H1 (cell line): ENCODE results near the gene FIGNL1. TPM values are rescaled to one million over a fixed set of nuclear protein-coding genes. Genes with fewer than 3 reads are reported as not detected.

ENCODE experiments used
- CTCF ChIA-PET: fragments of 300-600 bp; sonication (Branson Sonifier 250); formaldehyde crosslinking; loops from one replicate; lab custom pipeline; 2021; ENCODE audit not compliant: partially characterized antibody; lab: Charles Lee
- POLR2A ChIA-PET: fragments of 300-600 bp; sonication (Branson Sonifier 250); formaldehyde crosslinking; loops from one replicate; lab custom pipeline; 2021; ENCODE audit warnings: inconsistent platforms; ENCODE audit not compliant: partially characterized antibody; lab: Charles Lee
- DNase-seq, 2 experiments: peaks; one replicate each; pipeline versions ENCODE4 v3.0.0 to v3.0.0-alpha.2; 2010 to 2022; ENCODE audit warnings: low spot score in 2 of 2, low read depth in 1 of 2, mixed read lengths in 1 of 2
- FAIRE-seq: peaks from 2 replicates; lab custom pipeline; 2011; peaks lifted over from hg19 to GRCh38; lab: Jason Lieb, UNC
- H2AFZ ChIP-seq: 2 replicates; pipeline ENCODE4 v1.8.1; 2012; ENCODE audit warnings: low read length, inconsistent platforms
- H2AK5ac ChIP-seq: 2 replicates; pipeline ENCODE4 v1.6.1; 2013; ENCODE audit warnings: low read depth, low read length
- H2BK120ac ChIP-seq: replicated peaks from 2 replicates; pipeline ENCODE3; 2013; ENCODE audit warnings: low read depth, low read length, inconsistent platforms
- H2BK12ac ChIP-seq: 2 replicates; pipeline ENCODE4 v1.6.1; 2013; ENCODE audit warnings: low read depth, low read length
- H2BK15ac ChIP-seq: 2 replicates; pipeline ENCODE4 v1.6.1; 2013; ENCODE audit warnings: low read length
- H2BK20ac ChIP-seq: 2 replicates; pipeline ENCODE4 v1.6.1; 2013; ENCODE audit warnings: low read length
- H2BK5ac ChIP-seq: 2 replicates; pipeline ENCODE4 v1.6.1; 2013; ENCODE audit warnings: low read depth, low read length
- H3K14ac ChIP-seq: 2 replicates; pipeline ENCODE4 v1.6.1; 2013; ENCODE audit warnings: inconsistent platforms; ENCODE audit not compliant: insufficient read length
- H3K18ac ChIP-seq: 2 replicates; pipeline ENCODE4 v1.6.1; 2013; ENCODE audit warnings: low read length; ENCODE audit errors: extremely low read depth
- H3K23ac ChIP-seq: 2 replicates; pipeline ENCODE4 v1.6.1; 2013; ENCODE audit warnings: inconsistent platforms; ENCODE audit not compliant: insufficient read length
- H3K23me2 ChIP-seq: 2 replicates; pipeline ENCODE4 v1.6.1; 2013; ENCODE audit warnings: low read depth, low read length
- H3K27ac ChIP-seq: 2 replicates; pipeline ENCODE4 v1.6.1; 2011; ENCODE audit warnings: low read depth, low read length, inconsistent platforms
- H3K27me3 ChIP-seq, 4 experiments: replicated peaks in 1 of 4; 1 replicate in 1 of 4; 2 replicates in 3 of 4; pipeline versions ENCODE4 v1.6.1 to v1.8.1; 2011 to 2013; ENCODE audit warnings: low read length in 3 of 4, mild to moderate bottlenecking in 3 of 4, inconsistent platforms in 2 of 4, mixed read lengths in 2 of 4, moderate library complexity in 1 of 4; ENCODE audit not compliant: control insufficient read depth in 3 of 4, insufficient read depth in 3 of 4; ENCODE audit errors: extremely low read depth in 1 of 4
- H3K36me3 ChIP-seq, 4 experiments: 2 replicates each; pipeline versions ENCODE4 v1.6.1 to v1.8.1; 2011 to 2013; ENCODE audit warnings: mild to moderate bottlenecking in 4 of 4, low read length in 3 of 4, moderate library complexity in 2 of 4, control low read depth in 1 of 4, inconsistent platforms in 1 of 4; ENCODE audit not compliant: insufficient read depth in 4 of 4, control insufficient read depth in 2 of 4
- H3K4ac ChIP-seq: replicated peaks from 2 replicates; pipeline ENCODE3; 2013; ENCODE audit warnings: low read length, low read depth, mixed read lengths, inconsistent platforms; ENCODE audit not compliant: insufficient read length
- H3K4me1 ChIP-seq, 4 experiments: replicated peaks in 1 of 4; 1 replicate in 1 of 4; 2 replicates in 3 of 4; pipeline versions ENCODE4 v1.6.1 to v1.8.1; 2011 to 2013; ENCODE audit warnings: low read length in 3 of 4, inconsistent platforms in 2 of 4, mixed read lengths in 1 of 4; ENCODE audit not compliant: insufficient read depth in 4 of 4, control insufficient read depth in 3 of 4
- H3K4me2 ChIP-seq, 2 experiments: 2 replicates each; pipeline versions ENCODE4 v1.6.1 to v1.8.1; 2011 to 2013; ENCODE audit warnings: low read depth in 2 of 2, low read length in 2 of 2, control low read depth in 1 of 2, inconsistent platforms in 1 of 2, mild to moderate bottlenecking in 1 of 2; ENCODE audit not compliant: insufficient read depth in 1 of 2
- H3K4me3 ChIP-seq, 4 experiments: fragments of 200-600, 300-600 bp in 1 of 4; sonication (generic), shearing (Covaris generic), sonication (Bioruptor Twin) in 1 of 4; 2 replicates each; pipeline versions ENCODE4 v1.5.1 to v1.8.1; 2011 to 2016; ENCODE audit warnings: low read length in 4 of 4, low read depth in 3 of 4, control low read depth in 2 of 4, inconsistent platforms in 2 of 4, mild to moderate bottlenecking in 2 of 4, mixed read lengths in 1 of 4, moderate library complexity in 1 of 4; ENCODE audit not compliant: insufficient read depth in 2 of 4; ENCODE audit errors: extremely low read depth in 1 of 4
- H3K56ac ChIP-seq: replicated peaks from 2 replicates; pipeline ENCODE3; 2013; ENCODE audit warnings: low read depth, mild to moderate bottlenecking, mixed read lengths, low read length, inconsistent platforms; ENCODE audit not compliant: insufficient read length
- H3K79me1 ChIP-seq: 2 replicates; pipeline ENCODE4 v1.6.1; 2013; ENCODE audit warnings: low read depth, low read length, control low read depth
- H3K79me2 ChIP-seq, 2 experiments: 2 replicates each; pipeline versions ENCODE4 v1.6.1 to v1.8.1; 2012 to 2013; ENCODE audit warnings: low read length in 2 of 2, mild to moderate bottlenecking in 2 of 2, inconsistent platforms in 1 of 2; ENCODE audit not compliant: insufficient read depth in 2 of 2, control insufficient read depth in 1 of 2
- H3K9ac ChIP-seq, 4 experiments: replicated peaks in 1 of 4; 1 replicate in 1 of 4; 2 replicates in 3 of 4; pipeline versions ENCODE4 v1.6.1 to v1.8.1; 2011 to 2013; ENCODE audit warnings: low read depth in 3 of 4, low read length in 3 of 4, control low read depth in 2 of 4, mild to moderate bottlenecking in 2 of 4, moderate library complexity in 2 of 4, inconsistent platforms in 1 of 4; ENCODE audit errors: extremely low read depth in 1 of 4
- H3K9me3 ChIP-seq, 2 experiments: 2 replicates each; pipeline versions ENCODE4 v1.6.1 to v1.8.1; 2012 to 2013; ENCODE audit warnings: mild to moderate bottlenecking in 2 of 2, moderate library complexity in 2 of 2, control low read depth in 1 of 2, inconsistent platforms in 1 of 2, low read depth in 1 of 2, low read length in 1 of 2, mixed read lengths in 1 of 2; ENCODE audit not compliant: insufficient read depth in 2 of 2
- H4K20me1 ChIP-seq, 2 experiments: replicated peaks in 1 of 2; 2 replicates each; pipeline versions ENCODE3 to v1.8.1; 2011 to 2013; ENCODE audit warnings: inconsistent platforms in 2 of 2, low read length in 2 of 2, mild to moderate bottlenecking in 1 of 2; ENCODE audit not compliant: insufficient read depth in 2 of 2, control insufficient read depth in 1 of 2
- H4K5ac ChIP-seq: 2 replicates; pipeline ENCODE4 v1.6.1; 2013; ENCODE audit warnings: low read length, low read depth, mixed read lengths, inconsistent platforms; ENCODE audit not compliant: insufficient read length
- H4K8ac ChIP-seq: 2 replicates; pipeline ENCODE4 v1.8.0; 2013; ENCODE audit warnings: mild to moderate bottlenecking, moderate library complexity, low read length, inconsistent platforms; ENCODE audit not compliant: insufficient read depth; ENCODE audit errors: extremely low read depth
- H4K91ac ChIP-seq: replicated peaks from 2 replicates; pipeline ENCODE3; 2013; ENCODE audit warnings: low read length, mixed read lengths, inconsistent platforms; ENCODE audit not compliant: insufficient read length
- CBX5 ChIP-seq: fragments of 300-800, 300-1000 bp; sonication (generic); IDR thresholded peaks from 2 replicates; pipeline ENCODE4 v1.7.1; 2016; ENCODE audit warnings: antibody characterized with exemption, low read length, low read depth
- CEBPB ChIP-seq: IDR thresholded peaks from 2 replicates; pipeline ENCODE4 v1.6.1; 2012; ENCODE audit warnings: low read depth, low read length
- MAFK ChIP-seq: IDR thresholded peaks from 2 replicates; pipeline ENCODE4 v1.6.1; 2012; ENCODE audit warnings: low read depth, mild to moderate bottlenecking, improper control_type of control experiment, low read length
- SAP30 ChIP-seq: fragments of 300-600 bp; sonication (generic); IDR thresholded peaks from 2 replicates; pipeline ENCODE4 v1.7.1; 2012; ENCODE audit warnings: low read length, moderate library complexity, mild to moderate bottlenecking, inconsistent platforms; ENCODE audit not compliant: insufficient read depth, insufficient replicate concordance
- WGBS, 2 experiments: shearing (Covaris generic) in 1 of 2; methylation state at CpG; one replicate each; pipeline versions ENCODE4 v1.1.6 to v1.1.7; 2013 to 2015; ENCODE audit warnings: low lambda C conversion rate in 2 of 2, mixed read lengths in 2 of 2, inconsistent platforms in 1 of 2, low coverage in 1 of 2, missing lambda C conversion rate in 1 of 2; ENCODE audit not compliant: insufficient replicate concordance in 2 of 2, insufficient coverage in 1 of 2, insufficient read length in 1 of 2; ENCODE audit errors: extremely low coverage in 1 of 2, missing lambda C conversion rate in 1 of 2; 5-methylcytosine and 5-hydroxymethylcytosine counted together
- polyA plus RNA-seq, 7 experiments: library from polyadenylated mRNA; depleted of rRNA in 3 of 7; stranded (reverse) in 5 of 7; unstranded in 2 of 7; fragments of >200 nt in 5 of 7; fragments of 200-250 nt in 2 of 7; gene quantifications; 1 replicate in 5 of 7; 2 replicates in 1 of 7; 4 replicates in 1 of 7; pipeline versions ENCODE4 v1.2.1 to v1.2.3, GENCODE V29; 2011 to 2013; ENCODE audit warnings: missing spikeins in 2 of 7, mixed read lengths in 2 of 7
- total RNA-seq: library from RNA; stranded (reverse); fragmentation: NEBNext Ultra II Directional; extraction: Animal tissue kit (Norgen Biotek cat#: 25700); gene quantifications from 2 replicates; pipeline ENCODE4 v1.2.1, GENCODE V29; 2021
- TF ChIP-seq, protein P1 (sequence below): IDR thresholded peaks from 2 replicates; pipeline ENCODE4 v1.6.1; 2012; ENCODE audit warnings: inconsistent platforms
- TF ChIP-seq, protein P2 (sequence below): IDR thresholded peaks from 2 replicates; pipeline ENCODE4 v1.6.1; 2011; ENCODE audit warnings: low read length, improper control_type of control experiment
- TF ChIP-seq, protein P3 (sequence below): IDR thresholded peaks from 2 replicates; pipeline ENCODE4 v1.6.1; 2012; ENCODE audit warnings: low read length, inconsistent platforms
- TF ChIP-seq, protein P4 (sequence below): IDR thresholded peaks from 2 replicates; pipeline ENCODE4 v1.6.1; 2011; ENCODE audit warnings: low read depth, mild to moderate bottlenecking, low read length; ENCODE audit not compliant: insufficient read depth

FIGNL1 gene
- total and polyA plus RNA-seq, 2 of the 8 experiments (the other 6 are each of a cell fraction or from before 2014, with no cell fraction given) = 6.5 to 9.9 TPM

DNA sequence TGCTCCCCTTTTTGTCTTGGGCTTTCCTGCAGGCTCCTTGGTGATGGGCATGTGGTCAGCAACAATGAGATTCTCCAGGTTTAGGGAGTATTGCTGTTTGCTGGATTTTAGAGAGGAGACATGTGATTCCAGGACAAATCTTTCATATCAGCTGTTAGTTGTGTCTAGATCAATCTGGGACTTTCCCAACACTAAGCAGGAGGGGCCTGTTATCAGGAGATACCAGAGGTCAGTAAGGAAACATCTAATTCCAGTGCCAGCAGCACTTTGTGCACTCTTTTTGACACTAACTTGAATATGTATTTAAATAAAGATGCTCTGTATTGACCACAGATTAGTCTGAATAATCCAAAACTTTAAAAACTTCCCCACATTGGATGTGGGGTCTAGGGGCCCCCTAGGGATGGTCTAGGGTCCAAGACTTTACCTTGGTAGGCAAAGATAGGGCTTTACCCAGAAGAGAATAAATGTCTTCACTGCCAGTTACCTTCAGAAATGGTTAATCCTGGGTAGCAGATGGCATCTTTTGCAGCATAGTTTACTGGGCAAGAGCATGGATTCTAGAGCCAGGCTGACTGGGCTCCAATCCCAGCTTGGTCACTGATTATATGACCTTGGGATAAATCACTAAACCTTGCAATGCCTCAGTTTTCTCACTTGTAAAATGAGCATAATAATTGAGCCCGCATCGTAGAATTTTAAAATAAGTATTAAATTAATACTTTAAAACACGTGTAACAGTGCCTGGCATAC lies 6.4 kb upstream of the FIGNL1 start:
- no peak for DNase-seq
- H2BK5ac ChIP-seq = no peak overlapping the region
- H2BK12ac ChIP-seq = no peak overlapping the region
- no peaks in the 10 kb centered on the region for H3K4me1 ChIP-seq
- no peak for FAIRE-seq
- peaks cover 0 to 6% of the 10 kb centered on the region in 2 experiments; a peak in 2 of 4 replicates for H3K9me3 ChIP-seq
- no peaks in the 10 kb centered on the region for H3K79me2 ChIP-seq
- no peaks in the 10 kb centered on the region for H3K23me2 ChIP-seq
- ChIA-PET CTCF (no interaction called here), POLR2A (no interaction called here)
- no peak overlapping the region for H3K14ac ChIP-seq
- H2BK20ac ChIP-seq = no peak overlapping the region
- no peak overlapping the region for H3K23ac ChIP-seq
- no peak overlapping the region for H2BK15ac ChIP-seq
- no peak overlapping the region for H4K5ac ChIP-seq
- no peak overlapping the region for H2AK5ac ChIP-seq
- H3K4me3 ChIP-seq = no peak overlapping the region
- H4K91ac ChIP-seq = no peak overlapping the region
- no peak overlapping the region for H3K18ac ChIP-seq
- H3K79me1 ChIP-seq = no peaks in the 10 kb centered on the region
- WGBS, 2 experiments = 87% methylated on average over 3 of the region's 3 CpGs; no CpG with 5 or more reads in 1 of the 2 experiments
- no peak overlapping the region for H3K4ac ChIP-seq
- no peak overlapping the region for H3K56ac ChIP-seq
- no peaks in the 10 kb centered on the region for H3K36me3 ChIP-seq
- no peak overlapping the region for H2BK120ac ChIP-seq
- H4K8ac ChIP-seq = no peak overlapping the region
- H4K20me1 ChIP-seq = no peaks in the 10 kb centered on the region
- no peak overlapping the region for H2AFZ ChIP-seq
- no peak overlapping the region for H3K4me2 ChIP-seq
- H3K27me3 ChIP-seq = 0 out of 7 replicates have a peak, but pooled peaks cover 0 to under 1% (median 0%) of the 10 kb centered on the region in 4 experiments
- no peak overlapping the region for H3K9ac ChIP-seq
- no peak overlapping the region for H3K27ac ChIP-seq
- no peak for TF ChIP-seq CEBPB
- TF ChIP-seq SAP30 = no peak
- TF ChIP-seq, protein P1, sequence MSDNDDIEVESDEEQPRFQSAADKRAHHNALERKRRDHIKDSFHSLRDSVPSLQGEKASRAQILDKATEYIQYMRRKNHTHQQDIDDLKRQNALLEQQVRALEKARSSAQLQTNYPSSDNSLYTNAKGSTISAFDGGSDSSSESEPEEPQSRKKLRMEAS = no peak
- TF ChIP-seq, protein P2, sequence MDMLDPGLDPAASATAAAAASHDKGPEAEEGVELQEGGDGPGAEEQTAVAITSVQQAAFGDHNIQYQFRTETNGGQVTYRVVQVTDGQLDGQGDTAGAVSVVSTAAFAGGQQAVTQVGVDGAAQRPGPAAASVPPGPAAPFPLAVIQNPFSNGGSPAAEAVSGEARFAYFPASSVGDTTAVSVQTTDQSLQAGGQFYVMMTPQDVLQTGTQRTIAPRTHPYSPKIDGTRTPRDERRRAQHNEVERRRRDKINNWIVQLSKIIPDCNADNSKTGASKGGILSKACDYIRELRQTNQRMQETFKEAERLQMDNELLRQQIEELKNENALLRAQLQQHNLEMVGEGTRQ = no peak
- TF ChIP-seq CBX5 = no peak
- TF ChIP-seq, protein P3, sequence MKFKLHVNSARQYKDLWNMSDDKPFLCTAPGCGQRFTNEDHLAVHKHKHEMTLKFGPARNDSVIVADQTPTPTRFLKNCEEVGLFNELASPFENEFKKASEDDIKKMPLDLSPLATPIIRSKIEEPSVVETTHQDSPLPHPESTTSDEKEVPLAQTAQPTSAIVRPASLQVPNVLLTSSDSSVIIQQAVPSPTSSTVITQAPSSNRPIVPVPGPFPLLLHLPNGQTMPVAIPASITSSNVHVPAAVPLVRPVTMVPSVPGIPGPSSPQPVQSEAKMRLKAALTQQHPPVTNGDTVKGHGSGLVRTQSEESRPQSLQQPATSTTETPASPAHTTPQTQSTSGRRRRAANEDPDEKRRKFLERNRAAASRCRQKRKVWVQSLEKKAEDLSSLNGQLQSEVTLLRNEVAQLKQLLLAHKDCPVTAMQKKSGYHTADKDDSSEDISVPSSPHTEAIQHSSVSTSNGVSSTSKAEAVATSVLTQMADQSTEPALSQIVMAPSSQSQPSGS = no peak
- TF ChIP-seq, protein P4, sequence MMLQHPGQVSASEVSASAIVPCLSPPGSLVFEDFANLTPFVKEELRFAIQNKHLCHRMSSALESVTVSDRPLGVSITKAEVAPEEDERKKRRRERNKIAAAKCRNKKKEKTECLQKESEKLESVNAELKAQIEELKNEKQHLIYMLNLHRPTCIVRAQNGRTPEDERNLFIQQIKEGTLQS = no peak
- TF ChIP-seq MAFK = no peak
